H1 (cell line): ENCODE data around the gene SMAP1. TPM values are rescaled to one million over a fixed set of nuclear protein-coding genes. Genes with fewer than 3 reads are reported as not detected.

ENCODE experiments used
- CTCF ChIA-PET: fragments of 300-600 bp; sonication (Branson Sonifier 250); formaldehyde crosslinking; loops from one replicate; lab custom pipeline; 2021; ENCODE audit not compliant: partially characterized antibody; lab: Charles Lee
- POLR2A ChIA-PET: fragments of 300-600 bp; sonication (Branson Sonifier 250); formaldehyde crosslinking; loops from one replicate; lab custom pipeline; 2021; ENCODE audit warnings: inconsistent platforms; ENCODE audit not compliant: partially characterized antibody; lab: Charles Lee
- DNase-seq, 2 experiments: peaks; one replicate each; pipeline versions ENCODE4 v3.0.0 to v3.0.0-alpha.2; 2010 to 2022; ENCODE audit warnings: low spot score in 2 of 2, low read depth in 1 of 2, mixed read lengths in 1 of 2
- FAIRE-seq: peaks from 2 replicates; lab custom pipeline; 2011; peaks lifted over from hg19 to GRCh38; lab: Jason Lieb, UNC
- H2AFZ ChIP-seq: 2 replicates; pipeline ENCODE4 v1.8.1; 2012; ENCODE audit warnings: low read length, inconsistent platforms
- H2AK5ac ChIP-seq: 2 replicates; pipeline ENCODE4 v1.6.1; 2013; ENCODE audit warnings: low read depth, low read length
- H2BK120ac ChIP-seq: replicated peaks from 2 replicates; pipeline ENCODE3; 2013; ENCODE audit warnings: low read depth, low read length, inconsistent platforms
- H2BK12ac ChIP-seq: 2 replicates; pipeline ENCODE4 v1.6.1; 2013; ENCODE audit warnings: low read depth, low read length
- H2BK15ac ChIP-seq: 2 replicates; pipeline ENCODE4 v1.6.1; 2013; ENCODE audit warnings: low read length
- H2BK20ac ChIP-seq: 2 replicates; pipeline ENCODE4 v1.6.1; 2013; ENCODE audit warnings: low read length
- H2BK5ac ChIP-seq: 2 replicates; pipeline ENCODE4 v1.6.1; 2013; ENCODE audit warnings: low read depth, low read length
- H3K14ac ChIP-seq: 2 replicates; pipeline ENCODE4 v1.6.1; 2013; ENCODE audit warnings: inconsistent platforms; ENCODE audit not compliant: insufficient read length
- H3K18ac ChIP-seq: 2 replicates; pipeline ENCODE4 v1.6.1; 2013; ENCODE audit warnings: low read length; ENCODE audit errors: extremely low read depth
- H3K23ac ChIP-seq: 2 replicates; pipeline ENCODE4 v1.6.1; 2013; ENCODE audit warnings: inconsistent platforms; ENCODE audit not compliant: insufficient read length
- H3K23me2 ChIP-seq: 2 replicates; pipeline ENCODE4 v1.6.1; 2013; ENCODE audit warnings: low read depth, low read length
- H3K27ac ChIP-seq: 2 replicates; pipeline ENCODE4 v1.6.1; 2011; ENCODE audit warnings: low read depth, low read length, inconsistent platforms
- H3K27me3 ChIP-seq, 4 experiments: replicated peaks in 1 of 4; 1 replicate in 1 of 4; 2 replicates in 3 of 4; pipeline versions ENCODE4 v1.6.1 to v1.8.1; 2011 to 2013; ENCODE audit warnings: low read length in 3 of 4, mild to moderate bottlenecking in 3 of 4, inconsistent platforms in 2 of 4, mixed read lengths in 2 of 4, moderate library complexity in 1 of 4; ENCODE audit not compliant: control insufficient read depth in 3 of 4, insufficient read depth in 3 of 4; ENCODE audit errors: extremely low read depth in 1 of 4
- H3K36me3 ChIP-seq, 4 experiments: 2 replicates each; pipeline versions ENCODE4 v1.6.1 to v1.8.1; 2011 to 2013; ENCODE audit warnings: mild to moderate bottlenecking in 4 of 4, low read length in 3 of 4, moderate library complexity in 2 of 4, control low read depth in 1 of 4, inconsistent platforms in 1 of 4; ENCODE audit not compliant: insufficient read depth in 4 of 4, control insufficient read depth in 2 of 4
- H3K4ac ChIP-seq: replicated peaks from 2 replicates; pipeline ENCODE3; 2013; ENCODE audit warnings: low read length, low read depth, mixed read lengths, inconsistent platforms; ENCODE audit not compliant: insufficient read length
- H3K4me1 ChIP-seq, 4 experiments: replicated peaks in 1 of 4; 1 replicate in 1 of 4; 2 replicates in 3 of 4; pipeline versions ENCODE4 v1.6.1 to v1.8.1; 2011 to 2013; ENCODE audit warnings: low read length in 3 of 4, inconsistent platforms in 2 of 4, mixed read lengths in 1 of 4; ENCODE audit not compliant: insufficient read depth in 4 of 4, control insufficient read depth in 3 of 4
- H3K4me2 ChIP-seq, 2 experiments: 2 replicates each; pipeline versions ENCODE4 v1.6.1 to v1.8.1; 2011 to 2013; ENCODE audit warnings: low read depth in 2 of 2, low read length in 2 of 2, control low read depth in 1 of 2, inconsistent platforms in 1 of 2, mild to moderate bottlenecking in 1 of 2; ENCODE audit not compliant: insufficient read depth in 1 of 2
- H3K4me3 ChIP-seq, 4 experiments: fragments of 200-600, 300-600 bp in 1 of 4; sonication (generic), shearing (Covaris generic), sonication (Bioruptor Twin) in 1 of 4; 2 replicates each; pipeline versions ENCODE4 v1.5.1 to v1.8.1; 2011 to 2016; ENCODE audit warnings: low read length in 4 of 4, low read depth in 3 of 4, control low read depth in 2 of 4, inconsistent platforms in 2 of 4, mild to moderate bottlenecking in 2 of 4, mixed read lengths in 1 of 4, moderate library complexity in 1 of 4; ENCODE audit not compliant: insufficient read depth in 2 of 4; ENCODE audit errors: extremely low read depth in 1 of 4
- H3K56ac ChIP-seq: replicated peaks from 2 replicates; pipeline ENCODE3; 2013; ENCODE audit warnings: low read depth, mild to moderate bottlenecking, mixed read lengths, low read length, inconsistent platforms; ENCODE audit not compliant: insufficient read length
- H3K79me1 ChIP-seq: 2 replicates; pipeline ENCODE4 v1.6.1; 2013; ENCODE audit warnings: low read depth, low read length, control low read depth
- H3K79me2 ChIP-seq, 2 experiments: 2 replicates each; pipeline versions ENCODE4 v1.6.1 to v1.8.1; 2012 to 2013; ENCODE audit warnings: low read length in 2 of 2, mild to moderate bottlenecking in 2 of 2, inconsistent platforms in 1 of 2; ENCODE audit not compliant: insufficient read depth in 2 of 2, control insufficient read depth in 1 of 2
- H3K9ac ChIP-seq, 4 experiments: replicated peaks in 1 of 4; 1 replicate in 1 of 4; 2 replicates in 3 of 4; pipeline versions ENCODE4 v1.6.1 to v1.8.1; 2011 to 2013; ENCODE audit warnings: low read depth in 3 of 4, low read length in 3 of 4, control low read depth in 2 of 4, mild to moderate bottlenecking in 2 of 4, moderate library complexity in 2 of 4, inconsistent platforms in 1 of 4; ENCODE audit errors: extremely low read depth in 1 of 4
- H3K9me3 ChIP-seq, 2 experiments: 2 replicates each; pipeline versions ENCODE4 v1.6.1 to v1.8.1; 2012 to 2013; ENCODE audit warnings: mild to moderate bottlenecking in 2 of 2, moderate library complexity in 2 of 2, control low read depth in 1 of 2, inconsistent platforms in 1 of 2, low read depth in 1 of 2, low read length in 1 of 2, mixed read lengths in 1 of 2; ENCODE audit not compliant: insufficient read depth in 2 of 2
- H4K20me1 ChIP-seq, 2 experiments: replicated peaks in 1 of 2; 2 replicates each; pipeline versions ENCODE3 to v1.8.1; 2011 to 2013; ENCODE audit warnings: inconsistent platforms in 2 of 2, low read length in 2 of 2, mild to moderate bottlenecking in 1 of 2; ENCODE audit not compliant: insufficient read depth in 2 of 2, control insufficient read depth in 1 of 2
- H4K5ac ChIP-seq: 2 replicates; pipeline ENCODE4 v1.6.1; 2013; ENCODE audit warnings: low read length, low read depth, mixed read lengths, inconsistent platforms; ENCODE audit not compliant: insufficient read length
- H4K8ac ChIP-seq: 2 replicates; pipeline ENCODE4 v1.8.0; 2013; ENCODE audit warnings: mild to moderate bottlenecking, moderate library complexity, low read length, inconsistent platforms; ENCODE audit not compliant: insufficient read depth; ENCODE audit errors: extremely low read depth
- H4K91ac ChIP-seq: replicated peaks from 2 replicates; pipeline ENCODE3; 2013; ENCODE audit warnings: low read length, mixed read lengths, inconsistent platforms; ENCODE audit not compliant: insufficient read length
- POLR2AphosphoS5 ChIP-seq: IDR thresholded peaks from 2 replicates; pipeline ENCODE4 v1.6.1; 2011; ENCODE audit warnings: low read depth, low read length
- RFX5 ChIP-seq: IDR thresholded peaks from 2 replicates; pipeline ENCODE4 v1.6.1; 2011; ENCODE audit warnings: low read depth, low read length, improper control_type of control experiment, borderline replicate concordance
- WGBS, 2 experiments: shearing (Covaris generic) in 1 of 2; methylation state at CpG; one replicate each; pipeline versions ENCODE4 v1.1.6 to v1.1.7; 2013 to 2015; ENCODE audit warnings: low lambda C conversion rate in 2 of 2, mixed read lengths in 2 of 2, inconsistent platforms in 1 of 2, low coverage in 1 of 2, missing lambda C conversion rate in 1 of 2; ENCODE audit not compliant: insufficient replicate concordance in 2 of 2, insufficient coverage in 1 of 2, insufficient read length in 1 of 2; ENCODE audit errors: extremely low coverage in 1 of 2, missing lambda C conversion rate in 1 of 2; 5-methylcytosine and 5-hydroxymethylcytosine counted together
- polyA plus RNA-seq, 7 experiments: library from polyadenylated mRNA; depleted of rRNA in 3 of 7; stranded (reverse) in 5 of 7; unstranded in 2 of 7; fragments of >200 nt in 5 of 7; fragments of 200-250 nt in 2 of 7; gene quantifications; 1 replicate in 5 of 7; 2 replicates in 1 of 7; 4 replicates in 1 of 7; pipeline versions ENCODE4 v1.2.1 to v1.2.3, GENCODE V29; 2011 to 2013; ENCODE audit warnings: missing spikeins in 2 of 7, mixed read lengths in 2 of 7
- total RNA-seq: library from RNA; stranded (reverse); fragmentation: NEBNext Ultra II Directional; extraction: Animal tissue kit (Norgen Biotek cat#: 25700); gene quantifications from 2 replicates; pipeline ENCODE4 v1.2.1, GENCODE V29; 2021

SMAP1 gene
- total and polyA plus RNA-seq, 2 of the 8 experiments (the other 6 are each of a cell fraction or from before 2014, with no cell fraction given): 18.8 to 32.4 TPM

GRCh38 chr6:70764706-70765105, 97.0 kb downstream of the SMAP1 start:
- Histone ChIP-seq H4K91ac (no peak overlapping the region), H3K9ac (no peak overlapping the region), H4K20me1 (no peaks in the 10 kb centered on the region), H4K5ac (no peak overlapping the region), H3K79me2 (no peaks in the 10 kb centered on the region), H3K14ac (no peak overlapping the region), H2BK120ac (no peak overlapping the region), H3K27ac (no peak overlapping the region), H3K9me3 (no peaks in the 10 kb centered on the region), H3K18ac (no peak overlapping the region), H4K8ac (peak overlapping the region; percentile 14; the same call in 1 of the 2 replicates), H3K4me1 (peaks cover 0 to 6% (median 2%) of the 10 kb centered on the region in 4 experiments; a peak in 4 of 7 replicates), H3K27me3 (no peaks in the 10 kb centered on the region), H2BK5ac (no peak overlapping the region), H2AFZ (no peak overlapping the region), H2BK15ac (no peak overlapping the region), H3K56ac (no peak overlapping the region), H3K36me3 (no peaks in the 10 kb centered on the region), H3K23ac (no peak overlapping the region), H3K4me3 (no peak overlapping the region), H3K79me1 (no peaks in the 10 kb centered on the region), H2BK20ac (no peak overlapping the region), H3K4ac (no peak overlapping the region), H3K4me2 (no peak overlapping the region), H2AK5ac (no peak overlapping the region), H2BK12ac (no peak overlapping the region), H3K23me2 (no peaks in the 10 kb centered on the region)
- CTCF ChIA-PET: no interaction called here
- 93% methylated on average over 4 of the region's 4 CpGs; no CpG with 5 or more reads in 1 of the 2 experiments for WGBS, 2 experiments
- FAIRE-seq (no peak), DNase-seq (no peak)
- POLR2A ChIA-PET: interaction anchor here (1.4 kb wide), 1 partner anchor 9 kb away, joined by 4 read pairs; no protein-coding TSS in a partner anchor
- TF ChIP-seq POLR2AphosphoS5: no peak
- TF ChIP-seq RFX5: no peak
